ENCODE results near the gene LIMS4. TPM values are rescaled to one million over a fixed set of nuclear protein-coding genes. Genes with fewer than 3 reads are reported as not detected.
"Not testable (repeated sequence)": the region's sequence is repeated elsewhere in the genome, so short reads cannot be mapped to it uniquely, and the experiment has no call there.

Gene LIMS4
- total and polyA plus RNA-seq, 2 of the 8 experiments (the other 6 are each of a cell fraction or from before 2014, with no cell fraction given) = 0.44 TPM; not detected in 1

- H3K4me2 ChIP-seq (ENCODE audit: insufficient read depth in 1 of 2, low read depth in 2 of 2, low read length in 2 of 2); FAIRE-seq; H3K9ac ChIP-seq (replicated peaks in 1 of 4; ENCODE audit: extremely low read depth in 1 of 4, low read depth in 3 of 4, low read length in 3 of 4); H3K23ac ChIP-seq (ENCODE audit: insufficient read length); H2BK15ac ChIP-seq (ENCODE audit: low read length); H2BK5ac ChIP-seq (ENCODE audit: low read depth, low read length); H2BK120ac ChIP-seq (replicated peaks; ENCODE audit: low read depth, low read length); H3K4me3 ChIP-seq (ENCODE audit: extremely low read depth in 1 of 4, insufficient read depth in 2 of 4, low read depth in 3 of 4, low read length in 4 of 4); H3K14ac ChIP-seq (ENCODE audit: insufficient read length); H3K79me2 ChIP-seq (ENCODE audit: control insufficient read depth in 1 of 2, insufficient read depth in 2 of 2, low read length in 2 of 2); H3K27me3 ChIP-seq (replicated peaks in 1 of 4; ENCODE audit: control insufficient read depth in 3 of 4, extremely low read depth in 1 of 4, insufficient read depth in 3 of 4, low read length in 3 of 4); H2AK5ac ChIP-seq (ENCODE audit: low read depth, low read length); H4K91ac ChIP-seq (replicated peaks; ENCODE audit: insufficient read length, low read length); H2BK12ac ChIP-seq (ENCODE audit: low read depth, low read length); H2AFZ ChIP-seq (ENCODE audit: low read length); H3K9me3 ChIP-seq (ENCODE audit: insufficient read depth in 2 of 2, low read depth in 1 of 2, low read length in 1 of 2); H3K4me1 ChIP-seq (replicated peaks in 1 of 4; ENCODE audit: control insufficient read depth in 3 of 4, insufficient read depth in 4 of 4, low read length in 3 of 4); H3K79me1 ChIP-seq (ENCODE audit: low read depth, low read length); H4K5ac ChIP-seq (ENCODE audit: insufficient read length, low read depth, low read length); POLR2A ChIA-PET (ENCODE audit: partially characterized antibody); H2BK20ac ChIP-seq (ENCODE audit: low read length); H3K36me3 ChIP-seq (ENCODE audit: control insufficient read depth in 2 of 4, insufficient read depth in 4 of 4, low read length in 3 of 4); H4K20me1 ChIP-seq (replicated peaks in 1 of 2; ENCODE audit: control insufficient read depth in 1 of 2, insufficient read depth in 2 of 2, low read length in 2 of 2); DNase-seq (ENCODE audit: low read depth in 1 of 2, low spot score in 2 of 2); H3K56ac ChIP-seq (replicated peaks; ENCODE audit: insufficient read length, low read depth, low read length); H3K18ac ChIP-seq (ENCODE audit: extremely low read depth, low read length); H3K23me2 ChIP-seq (ENCODE audit: low read depth, low read length); H3K27ac ChIP-seq (ENCODE audit: low read depth, low read length); H4K8ac ChIP-seq (ENCODE audit: extremely low read depth, insufficient read depth, low read length); CTCF ChIA-PET (ENCODE audit: partially characterized antibody); H3K4ac ChIP-seq (replicated peaks; ENCODE audit: insufficient read length, low read depth, low read length): not testable (repeated sequence)
- 80% methylated on average over 1 of the region's 2 CpGs; no CpG with 5 or more reads in 1 of the 2 experiments for WGBS, 2 experiments (ENCODE audit: extremely low coverage in 1 of 2, insufficient coverage in 1 of 2, insufficient read length in 1 of 2, insufficient replicate concordance in 2 of 2, low coverage in 1 of 2, low lambda C conversion rate in 2 of 2, missing lambda C conversion rate in 1 of 2)
These were observed 15.4 kb downstream of the LIMS4 start for GRCh38 chr2:110457214-110457590.

- WGBS, 2 experiments (ENCODE audit: extremely low coverage in 1 of 2, insufficient coverage in 1 of 2, insufficient read length in 1 of 2, insufficient replicate concordance in 2 of 2, low coverage in 1 of 2, low lambda C conversion rate in 2 of 2, missing lambda C conversion rate in 1 of 2) = 80% methylated on average over 1 of the region's 16 CpGs; no CpG with 5 or more reads in 1 of the 2 experiments
- not testable (repeated sequence) for H2BK5ac ChIP-seq (ENCODE audit: low read depth, low read length); FAIRE-seq
These were observed 16.1 kb downstream of the LIMS4 start for GRCh38 chr2:110456291-110457213.

More at GRCh38 chr2:110456291-110457213, 16.1 kb downstream of the LIMS4 start:
- H3K79me2 ChIP-seq (ENCODE audit: control insufficient read depth in 1 of 2, insufficient read depth in 2 of 2, low read length in 2 of 2); H2AK5ac ChIP-seq (ENCODE audit: low read depth, low read length); H4K91ac ChIP-seq (replicated peaks; ENCODE audit: insufficient read length, low read length); H3K9ac ChIP-seq (replicated peaks in 1 of 4; ENCODE audit: extremely low read depth in 1 of 4, low read depth in 3 of 4, low read length in 3 of 4); H3K4me2 ChIP-seq (ENCODE audit: insufficient read depth in 1 of 2, low read depth in 2 of 2, low read length in 2 of 2); CTCF ChIA-PET (ENCODE audit: partially characterized antibody); H3K14ac ChIP-seq (ENCODE audit: insufficient read length); H4K8ac ChIP-seq (ENCODE audit: extremely low read depth, insufficient read depth, low read length); H4K5ac ChIP-seq (ENCODE audit: insufficient read length, low read depth, low read length); H3K9me3 ChIP-seq (ENCODE audit: insufficient read depth in 2 of 2, low read depth in 1 of 2, low read length in 1 of 2); H3K4me3 ChIP-seq (ENCODE audit: extremely low read depth in 1 of 4, insufficient read depth in 2 of 4, low read depth in 3 of 4, low read length in 4 of 4); H3K27ac ChIP-seq (ENCODE audit: low read depth, low read length); H2BK15ac ChIP-seq (ENCODE audit: low read length); H3K18ac ChIP-seq (ENCODE audit: extremely low read depth, low read length); H3K56ac ChIP-seq (replicated peaks; ENCODE audit: insufficient read length, low read depth, low read length); H3K23me2 ChIP-seq (ENCODE audit: low read depth, low read length); H3K4me1 ChIP-seq (replicated peaks in 1 of 4; ENCODE audit: control insufficient read depth in 3 of 4, insufficient read depth in 4 of 4, low read length in 3 of 4); DNase-seq (ENCODE audit: low read depth in 1 of 2, low spot score in 2 of 2); H3K36me3 ChIP-seq (ENCODE audit: control insufficient read depth in 2 of 4, insufficient read depth in 4 of 4, low read length in 3 of 4); H3K27me3 ChIP-seq (replicated peaks in 1 of 4; ENCODE audit: control insufficient read depth in 3 of 4, extremely low read depth in 1 of 4, insufficient read depth in 3 of 4, low read length in 3 of 4); H2BK12ac ChIP-seq (ENCODE audit: low read depth, low read length); H3K23ac ChIP-seq (ENCODE audit: insufficient read length); H4K20me1 ChIP-seq (replicated peaks in 1 of 2; ENCODE audit: control insufficient read depth in 1 of 2, insufficient read depth in 2 of 2, low read length in 2 of 2); H2AFZ ChIP-seq (ENCODE audit: low read length); H2BK120ac ChIP-seq (replicated peaks; ENCODE audit: low read depth, low read length); H2BK20ac ChIP-seq (ENCODE audit: low read length); H3K79me1 ChIP-seq (ENCODE audit: low read depth, low read length); H3K4ac ChIP-seq (replicated peaks; ENCODE audit: insufficient read length, low read depth, low read length); POLR2A ChIA-PET (ENCODE audit: partially characterized antibody): not testable (repeated sequence)

Data from H1 (cell line).